ENCODE data around the gene RCCD1.
A peak's percentile ranks its signal among the peaks of the same experiment; 100 is the strongest.
"Not testable (repeated sequence)": the region's sequence is repeated elsewhere in the genome, so short reads cannot be mapped to it uniquely, and the experiment has no call there.

RCCD1 gene, protein sequence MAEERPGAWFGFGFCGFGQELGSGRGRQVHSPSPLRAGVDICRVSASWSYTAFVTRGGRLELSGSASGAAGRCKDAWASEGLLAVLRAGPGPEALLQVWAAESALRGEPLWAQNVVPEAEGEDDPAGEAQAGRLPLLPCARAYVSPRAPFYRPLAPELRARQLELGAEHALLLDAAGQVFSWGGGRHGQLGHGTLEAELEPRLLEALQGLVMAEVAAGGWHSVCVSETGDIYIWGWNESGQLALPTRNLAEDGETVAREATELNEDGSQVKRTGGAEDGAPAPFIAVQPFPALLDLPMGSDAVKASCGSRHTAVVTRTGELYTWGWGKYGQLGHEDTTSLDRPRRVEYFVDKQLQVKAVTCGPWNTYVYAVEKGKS

DNA sequence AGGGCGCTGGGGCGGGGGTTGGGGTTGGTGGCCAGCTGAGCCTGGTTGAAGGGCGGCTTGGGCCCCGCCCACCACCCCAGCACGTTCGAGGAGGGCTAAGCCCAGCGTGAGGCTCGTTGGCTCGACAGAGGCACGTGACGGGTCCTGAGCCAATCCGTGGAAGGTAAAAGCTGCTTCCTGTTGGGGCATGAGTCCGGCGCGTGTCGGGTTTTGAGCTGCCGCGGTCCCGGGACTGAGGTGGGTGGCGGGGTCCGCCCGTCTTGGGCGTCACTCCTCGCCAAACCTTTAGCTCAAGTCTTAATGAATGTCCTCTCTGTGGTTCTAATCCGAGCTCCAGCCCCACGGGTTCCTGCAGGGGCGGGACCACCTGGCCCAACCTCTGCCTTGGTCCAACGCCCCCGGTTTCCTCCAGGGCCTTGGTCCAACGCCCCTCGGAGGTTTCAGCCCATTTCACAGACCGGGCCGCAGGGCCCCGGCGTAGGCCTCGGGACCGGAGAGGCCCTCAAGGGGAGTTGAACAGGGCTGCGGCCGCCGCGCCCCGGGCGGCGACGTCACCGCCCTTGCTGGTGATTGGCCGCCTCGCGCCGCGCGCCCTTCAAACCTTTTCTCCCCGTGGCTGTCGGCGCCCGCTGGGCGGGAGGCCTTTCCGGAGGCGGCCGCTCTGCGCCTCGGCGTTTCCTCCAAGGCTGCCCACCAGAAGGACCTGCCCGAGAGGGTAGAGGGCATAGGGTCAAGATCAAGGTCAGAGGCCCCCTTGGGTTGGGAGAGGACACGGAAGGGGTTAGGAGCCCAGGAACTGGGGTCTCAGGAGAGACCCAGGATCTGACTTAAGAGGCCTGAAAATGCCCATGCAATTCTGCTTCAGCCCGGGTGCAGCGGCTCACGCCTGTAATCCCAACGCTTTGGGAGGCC is at the start of gene RCCD1:
RCCD1 (plus strand) TSS at position 173 of the 912 bp plus-strand sequence. CDS start 1,851 bp downstream, outside the sequence.
- DNase-seq: peak; percentile 96

DNA sequence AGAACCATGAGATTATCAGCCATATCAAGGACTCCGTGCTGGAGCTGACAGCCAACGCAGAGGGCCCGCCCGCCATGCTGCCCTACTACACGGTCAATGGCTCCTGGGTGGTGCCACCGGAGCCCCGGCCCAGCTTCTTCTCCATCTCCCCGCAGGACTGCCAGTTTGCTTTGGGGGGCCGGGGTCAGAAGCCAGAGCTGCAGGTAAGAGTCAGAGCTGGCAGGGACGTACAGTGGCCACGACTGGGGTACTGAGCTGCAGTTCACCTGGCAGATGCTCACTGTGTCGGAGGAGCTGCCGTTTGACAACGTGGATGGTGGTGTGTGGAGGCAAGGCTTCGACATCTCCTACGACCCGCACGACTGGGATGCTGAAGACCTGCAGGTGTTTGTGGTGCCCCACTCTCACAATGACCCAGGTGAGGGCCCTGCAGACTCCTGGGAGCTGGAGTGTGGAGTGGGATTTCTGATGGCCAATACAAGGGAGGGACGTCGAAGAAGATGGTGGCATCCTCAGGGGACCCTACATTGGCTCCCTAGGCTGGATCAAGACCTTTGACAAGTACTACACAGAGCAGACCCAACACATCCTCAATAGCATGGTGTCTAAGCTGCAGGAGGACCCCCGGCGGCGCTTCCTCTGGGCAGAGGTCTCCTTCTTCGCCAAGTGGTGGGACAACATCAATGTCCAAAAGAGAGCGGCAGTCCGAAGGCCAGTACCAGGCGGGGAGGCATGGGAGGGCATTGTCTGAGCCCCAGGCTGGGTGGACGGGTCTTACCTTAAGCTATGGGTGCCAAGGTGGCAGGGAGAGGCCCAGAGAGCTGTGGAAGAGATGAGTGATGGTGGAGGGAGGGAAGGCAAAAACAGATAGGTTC is 49.1 kb upstream of the RCCD1 start:
- no peak for DNase-seq

DNA sequence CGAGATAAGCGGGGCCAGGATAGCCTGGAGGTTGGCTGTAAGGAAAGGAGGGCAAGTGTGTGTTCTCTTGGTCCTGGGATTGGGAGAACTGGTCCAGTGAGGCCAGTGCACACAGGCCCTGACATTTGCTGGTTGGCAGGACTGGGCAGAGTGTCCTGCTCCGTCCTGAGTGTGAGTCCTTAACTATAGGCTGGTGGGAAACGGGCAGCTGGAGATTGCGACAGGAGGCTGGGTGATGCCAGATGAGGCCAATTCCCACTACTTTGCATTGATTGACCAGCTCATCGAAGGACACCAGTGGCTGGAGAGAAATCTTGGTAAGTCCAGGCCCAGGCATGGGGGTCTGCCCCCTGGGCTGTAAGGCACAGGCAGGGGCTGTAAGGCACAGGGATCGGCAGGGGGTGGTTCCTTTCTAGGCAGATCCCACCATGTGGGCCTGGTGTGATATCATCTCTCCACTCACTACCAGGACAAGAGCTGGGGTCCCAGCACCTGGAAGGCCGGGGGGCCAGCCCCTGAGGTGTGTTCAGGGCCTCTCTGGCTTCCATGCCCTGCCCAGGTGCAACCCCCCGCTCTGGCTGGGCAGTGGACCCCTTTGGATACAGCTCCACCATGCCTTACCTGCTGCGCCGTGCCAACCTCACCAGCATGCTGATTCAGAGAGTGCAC is 48.4 kb upstream of the RCCD1 start:
- DNase-seq: no peak

DNA sequence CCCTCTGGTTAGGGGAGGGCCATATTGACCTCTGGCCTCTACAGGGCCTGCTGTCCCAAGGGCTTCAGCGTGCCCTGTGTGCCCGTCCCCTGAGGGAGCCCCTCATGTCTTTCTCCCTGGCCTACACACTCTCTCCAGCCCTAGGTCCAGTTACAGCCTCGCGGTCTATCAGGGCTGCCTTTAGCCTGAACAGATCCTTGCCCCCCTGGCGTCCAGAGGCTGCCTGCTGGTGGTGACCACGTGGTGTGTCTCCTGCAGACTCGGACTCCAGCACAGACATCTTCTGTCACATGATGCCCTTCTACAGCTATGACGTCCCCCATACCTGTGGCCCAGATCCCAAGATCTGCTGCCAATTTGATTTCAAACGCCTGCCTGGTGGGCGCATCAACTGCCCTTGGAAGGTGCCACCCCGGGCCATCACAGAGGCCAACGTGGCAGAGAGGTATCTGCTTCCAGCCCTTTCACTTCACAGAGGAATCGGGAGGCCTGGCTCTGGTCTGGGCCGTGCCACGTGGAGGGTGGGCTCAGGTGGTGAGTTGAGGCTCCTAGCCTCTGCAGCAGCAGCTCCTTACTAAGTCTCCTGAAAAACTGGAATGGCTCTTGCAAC is 47.5 kb upstream of the RCCD1 start:
- DNase-seq: no peak

DNA sequence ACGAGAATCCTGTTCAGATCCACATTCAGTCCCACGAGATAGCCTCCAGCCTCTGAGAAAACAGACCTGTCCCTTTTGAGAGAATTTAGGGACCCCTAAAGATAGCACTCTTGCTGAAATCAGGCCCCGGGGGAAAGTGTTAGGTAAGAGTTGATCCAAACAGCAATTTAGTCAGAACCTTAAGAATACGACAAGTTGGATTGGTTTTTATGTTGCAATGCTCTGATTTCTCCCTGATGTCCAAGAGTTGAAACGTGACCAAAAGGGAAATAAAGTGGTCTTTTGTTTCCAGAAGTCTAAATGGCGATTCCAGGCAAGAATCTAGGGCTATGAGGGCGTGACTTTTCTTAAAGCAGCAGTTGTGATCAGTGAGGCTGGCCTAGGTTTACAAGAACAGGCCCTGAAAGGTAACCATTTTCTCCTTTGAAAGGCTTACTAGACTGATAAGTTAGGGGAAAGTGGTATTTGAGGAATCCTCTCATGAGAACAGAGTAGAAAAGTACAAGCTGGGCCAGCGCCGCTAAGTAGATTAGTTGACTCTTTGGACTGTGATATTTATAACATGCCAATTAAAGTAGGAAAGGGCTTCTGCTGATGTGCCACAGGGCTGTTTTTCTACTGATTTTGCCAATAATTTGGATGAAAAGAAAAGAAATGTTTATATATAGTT is 46.7 kb upstream of the RCCD1 start:
- no peak for DNase-seq

DNA sequence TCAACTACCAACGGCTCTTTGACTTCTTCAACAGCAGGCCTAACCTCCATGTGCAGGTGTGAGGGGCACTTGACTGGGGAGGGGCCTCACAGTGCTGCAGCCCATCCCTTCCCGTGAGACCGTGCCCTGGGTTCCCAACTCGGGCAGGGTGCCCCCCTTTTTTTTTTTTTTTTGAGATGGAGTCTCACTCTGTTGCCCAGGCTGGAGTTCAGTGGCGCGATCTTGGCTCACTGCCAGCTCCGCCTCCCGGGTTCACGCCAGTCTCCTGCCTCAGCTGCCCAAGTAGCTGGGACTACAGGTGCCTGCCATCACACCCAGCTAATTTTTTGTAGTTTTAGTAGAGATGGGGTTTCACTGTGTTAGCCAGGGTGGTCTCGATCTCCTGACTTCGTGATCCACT is 45.2 kb upstream of the RCCD1 start:
- not testable (repeated sequence) for DNase-seq

DNA sequence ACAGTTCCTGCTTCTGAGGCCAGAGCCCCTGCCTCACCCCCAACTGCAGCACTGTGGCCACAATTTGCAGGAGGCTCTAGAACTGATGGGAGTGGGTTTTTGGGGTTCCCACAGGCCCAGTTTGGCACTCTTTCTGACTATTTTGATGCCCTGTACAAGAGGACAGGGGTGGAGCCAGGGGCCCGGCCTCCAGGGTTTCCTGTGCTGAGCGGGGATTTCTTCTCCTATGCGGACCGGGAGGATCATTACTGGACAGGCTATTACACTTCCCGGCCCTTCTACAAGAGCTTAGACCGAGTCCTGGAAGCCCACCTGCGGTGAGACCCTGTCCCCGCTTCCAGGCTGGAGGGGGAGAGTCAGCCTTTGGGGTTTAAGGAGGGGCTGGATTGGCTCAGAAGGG is 44.7 kb upstream of the RCCD1 start:
- DNase-seq: no peak

DNA sequence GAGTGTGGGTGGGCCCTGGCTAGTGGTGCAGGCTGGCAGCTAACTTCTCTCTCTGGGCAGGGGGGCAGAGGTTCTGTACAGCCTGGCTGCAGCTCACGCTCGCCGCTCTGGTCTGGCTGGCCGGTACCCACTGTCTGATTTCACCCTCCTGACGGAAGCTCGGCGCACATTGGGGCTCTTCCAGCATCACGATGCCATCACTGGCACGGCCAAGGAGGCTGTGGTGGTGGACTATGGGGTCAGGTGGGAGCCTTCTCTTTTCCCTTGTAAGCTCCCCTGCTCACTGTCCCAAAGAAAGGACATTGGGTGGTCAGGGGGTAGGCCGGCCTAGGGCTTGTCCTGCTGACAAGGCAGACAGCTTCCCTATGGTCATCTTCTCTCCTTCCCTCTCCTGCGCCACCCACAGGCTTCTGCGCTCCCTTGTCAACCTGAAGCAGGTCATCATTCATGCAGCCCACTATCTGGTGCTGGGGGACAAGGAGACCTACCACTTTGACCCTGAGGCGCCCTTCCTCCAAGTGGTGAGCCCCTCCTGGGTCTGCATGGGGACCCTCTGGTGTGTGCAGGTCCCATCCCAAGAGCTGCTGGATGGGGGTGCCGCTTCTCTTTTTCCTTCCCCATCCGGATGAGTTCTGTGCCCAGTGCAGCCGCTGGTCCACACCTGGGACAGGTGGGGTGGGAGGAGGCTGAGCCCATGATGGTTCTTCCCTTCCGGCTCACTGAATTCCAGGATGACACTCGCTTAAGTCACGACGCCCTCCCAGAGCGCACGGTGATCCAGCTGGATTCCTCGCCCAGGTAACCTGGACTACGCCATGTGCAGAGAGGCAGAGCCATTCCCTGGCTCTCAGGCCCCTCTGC is 44.0 kb upstream of the RCCD1 start:
- DNase-seq: no peak

DNA sequence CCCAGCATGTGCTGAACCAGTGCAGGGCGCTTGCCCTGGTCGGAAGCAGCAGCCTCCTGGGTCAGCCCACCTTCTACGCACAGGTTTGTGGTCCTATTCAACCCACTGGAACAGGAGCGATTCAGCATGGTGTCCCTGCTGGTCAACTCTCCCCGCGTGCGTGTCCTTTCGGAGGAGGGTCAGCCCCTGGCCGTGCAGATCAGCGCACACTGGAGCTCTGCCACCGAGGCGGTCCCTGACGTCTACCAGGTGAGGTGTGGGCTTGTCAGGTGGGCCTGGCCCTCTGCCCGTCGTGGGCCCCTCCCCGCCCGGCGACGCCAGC is 43.4 kb upstream of the RCCD1 start:
- DNase-seq: no peak

DNA sequence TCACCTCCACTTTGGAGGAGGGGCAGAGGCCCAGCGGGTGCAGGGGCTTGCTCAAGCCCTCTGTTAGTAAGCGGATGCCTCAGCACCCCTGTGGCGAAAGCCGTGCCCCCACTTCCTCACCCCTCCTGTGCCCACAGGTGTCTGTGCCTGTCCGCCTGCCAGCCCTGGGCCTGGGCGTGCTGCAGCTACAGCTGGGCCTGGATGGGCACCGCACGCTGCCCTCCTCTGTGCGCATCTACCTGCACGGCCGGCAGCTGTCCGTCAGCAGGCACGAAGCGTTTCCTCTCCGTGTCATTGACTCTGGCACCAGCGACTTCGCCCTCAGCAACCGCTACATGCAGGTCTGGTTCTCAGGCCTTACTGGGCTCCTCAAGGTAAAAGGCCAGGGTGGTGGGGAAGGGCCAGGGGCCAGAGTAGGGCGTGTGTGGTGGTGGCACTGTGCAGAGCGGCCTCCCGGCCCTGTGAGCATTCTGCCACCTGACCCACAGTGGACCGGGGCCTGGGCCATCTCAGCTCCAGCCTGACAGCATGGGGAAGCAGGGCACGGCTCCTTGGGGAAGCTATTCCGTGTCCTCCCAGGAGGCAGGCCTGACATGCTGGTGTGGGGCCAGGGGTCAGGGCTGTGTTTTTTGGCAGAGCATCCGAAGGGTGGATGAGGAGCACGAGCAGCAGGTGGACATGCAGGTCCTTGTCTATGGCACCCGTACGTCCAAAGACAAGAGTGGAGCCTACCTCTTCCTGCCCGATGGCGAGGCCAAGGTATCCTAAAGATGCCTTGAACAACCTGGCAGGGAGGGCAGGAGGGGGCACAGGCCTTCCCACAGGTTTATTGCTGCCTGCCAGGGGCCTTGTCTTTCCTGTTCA is 42.5 kb upstream of the RCCD1 start:
- DNase-seq: no peak

DNA sequence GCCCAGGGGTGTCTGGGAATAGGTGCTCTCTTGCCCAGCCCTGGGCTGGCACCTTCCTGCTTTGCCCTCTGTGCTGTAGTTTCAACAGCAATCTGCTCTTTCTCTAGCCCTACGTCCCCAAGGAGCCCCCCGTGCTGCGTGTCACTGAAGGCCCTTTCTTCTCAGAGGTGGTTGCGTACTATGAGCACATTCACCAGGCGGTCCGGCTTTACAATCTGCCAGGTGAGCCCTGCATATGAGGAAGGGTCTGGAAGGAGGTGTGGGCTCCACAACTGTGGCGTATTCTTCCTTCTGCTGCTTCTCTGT is 42.0 kb upstream of the RCCD1 start:
- no peak for DNase-seq

DNA sequence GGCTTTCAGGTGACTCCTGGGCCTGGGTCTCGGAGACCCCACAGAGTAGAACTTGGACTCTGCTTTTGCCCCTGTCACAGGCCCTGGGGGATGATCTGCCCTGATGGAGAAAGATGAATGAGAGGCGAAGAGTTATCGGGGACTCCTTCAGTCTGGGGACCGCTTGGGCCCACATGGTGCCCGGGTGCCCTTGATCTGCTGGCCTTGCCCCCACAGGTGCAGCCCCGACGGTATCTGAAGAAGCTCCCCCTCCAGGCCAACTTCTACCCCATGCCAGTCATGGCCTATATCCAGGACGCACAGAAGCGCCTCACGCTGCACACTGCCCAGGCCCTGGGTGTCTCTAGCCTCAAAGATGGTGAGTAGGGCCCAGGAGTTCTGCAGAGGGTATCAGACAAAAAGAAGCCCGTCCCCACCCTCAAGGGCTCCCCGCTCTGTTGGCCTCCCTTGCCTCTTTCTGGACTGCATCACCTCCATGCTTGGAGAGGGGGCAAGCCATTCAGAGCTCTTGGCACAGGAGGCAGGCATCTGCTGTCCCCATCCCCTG is 41.2 kb upstream of the RCCD1 start:
- no peak for DNase-seq

DNA sequence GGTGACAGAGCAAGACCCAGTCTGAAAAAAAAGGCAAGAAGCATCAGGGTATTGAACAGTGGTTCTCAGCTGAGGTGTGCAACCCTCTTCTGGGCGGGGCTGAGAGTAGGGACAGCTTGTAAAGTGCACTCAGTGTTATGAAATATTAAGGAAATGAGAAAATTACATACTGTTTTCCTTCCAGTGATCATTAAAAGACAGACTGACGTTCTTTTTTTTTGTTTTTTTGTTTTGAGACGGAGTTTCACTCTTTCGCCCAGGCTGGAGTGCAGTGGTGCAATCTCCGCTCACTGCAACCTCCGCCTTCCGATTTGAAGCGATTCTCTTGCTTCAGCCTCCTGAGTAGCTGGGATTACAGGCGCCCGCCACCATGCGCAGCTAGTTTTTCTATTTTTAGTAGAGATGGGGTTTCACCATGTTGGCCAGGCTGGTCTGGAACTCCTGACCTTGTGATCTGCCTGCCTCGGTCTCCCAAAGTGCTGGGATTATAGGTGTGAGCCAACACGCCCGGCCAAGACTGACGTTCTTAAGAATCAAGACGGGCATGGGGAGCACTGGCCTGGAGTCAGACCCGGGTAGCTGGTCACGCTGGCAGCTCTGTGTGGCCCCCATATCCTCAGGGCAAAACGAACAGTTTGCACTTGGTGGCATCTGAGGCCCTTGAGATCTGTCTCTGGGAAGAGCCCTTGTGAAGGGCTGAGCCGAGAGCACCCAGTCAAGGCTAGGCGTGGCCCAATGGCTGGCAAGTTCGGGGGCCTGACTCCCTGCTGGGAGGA is 40.2 kb upstream of the RCCD1 start:
- DNase-seq: no peak

DNA sequence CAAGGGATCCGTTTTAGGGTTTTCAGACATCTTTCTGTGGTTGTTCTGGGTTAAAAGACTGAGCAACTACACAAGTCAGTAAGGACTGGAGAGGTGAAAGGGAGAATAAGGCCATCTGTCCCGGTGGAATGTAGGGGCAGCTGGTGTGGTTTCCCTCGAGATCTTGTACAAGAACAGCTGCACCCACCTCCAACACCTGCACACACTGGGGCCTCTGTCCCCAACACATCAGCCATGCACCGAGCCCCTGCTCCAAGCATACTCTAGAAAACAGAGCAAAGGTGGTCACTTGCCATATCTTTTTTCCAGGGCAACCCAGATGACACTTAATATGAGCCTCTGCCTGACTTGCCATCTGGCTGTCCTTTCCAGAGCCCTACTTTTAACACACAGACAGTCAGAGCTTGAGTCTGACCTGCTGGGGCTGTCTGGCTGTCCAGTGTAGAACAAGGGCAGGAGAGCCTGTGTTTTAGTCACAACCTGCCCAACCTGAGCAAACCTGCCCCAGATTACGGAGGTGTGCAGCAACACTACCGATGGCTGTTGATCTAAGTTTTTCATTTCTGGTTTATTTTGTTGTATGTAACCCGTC is 39.4 kb upstream of the RCCD1 start:
- no peak for DNase-seq

DNA sequence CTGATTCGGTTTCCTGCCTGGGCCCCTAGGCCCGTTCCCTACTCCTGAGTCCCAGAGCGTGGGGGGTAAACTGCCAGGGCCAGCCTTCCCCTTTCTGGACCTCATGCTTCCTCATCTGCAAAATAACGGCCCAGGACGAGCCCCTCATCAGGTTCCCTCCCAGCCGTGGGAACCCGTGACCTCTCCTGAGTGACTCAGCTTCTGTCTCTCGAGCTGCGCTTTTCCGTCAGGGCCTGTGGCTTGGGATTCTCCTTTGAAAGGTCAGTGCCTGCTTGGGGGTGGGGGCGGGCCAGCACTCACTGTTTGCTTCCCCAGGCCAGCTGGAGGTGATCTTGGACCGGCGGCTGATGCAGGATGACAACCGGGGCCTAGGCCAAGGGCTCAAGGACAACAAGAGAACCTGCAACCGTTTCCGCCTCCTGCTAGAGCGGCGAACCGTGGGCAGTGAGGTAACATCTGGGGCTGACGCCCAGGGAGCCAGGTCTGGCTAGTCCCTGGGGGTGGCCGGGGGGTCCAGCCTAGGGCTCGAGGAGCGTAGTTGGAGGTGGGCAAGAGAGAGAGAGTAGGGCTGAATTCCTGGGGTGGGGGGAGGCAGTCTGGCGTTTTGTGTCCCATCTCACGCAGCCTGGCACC is 38.8 kb upstream of the RCCD1 start:
- peak; percentile 40 for DNase-seq

DNA sequence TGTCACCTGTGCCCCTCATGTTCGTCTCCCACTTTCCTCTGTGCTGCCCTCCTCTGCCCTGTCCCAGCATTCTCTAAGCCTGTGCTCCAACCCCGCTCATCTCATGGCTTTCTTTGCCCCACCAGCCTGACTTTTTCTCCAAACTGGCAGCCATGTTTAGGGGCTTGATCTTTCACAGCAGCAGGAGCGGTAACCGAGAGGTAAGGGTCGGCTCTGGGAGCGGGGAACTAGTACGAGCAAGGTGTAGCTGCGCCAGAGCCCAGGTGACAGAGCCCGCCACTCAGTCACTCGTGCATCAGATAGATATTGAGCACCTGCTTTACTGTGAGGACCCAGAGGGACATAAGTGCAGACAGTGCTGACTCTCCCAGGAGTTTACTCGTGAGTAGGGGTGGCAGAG is 38.2 kb upstream of the RCCD1 start:
- no peak for DNase-seq

DNA sequence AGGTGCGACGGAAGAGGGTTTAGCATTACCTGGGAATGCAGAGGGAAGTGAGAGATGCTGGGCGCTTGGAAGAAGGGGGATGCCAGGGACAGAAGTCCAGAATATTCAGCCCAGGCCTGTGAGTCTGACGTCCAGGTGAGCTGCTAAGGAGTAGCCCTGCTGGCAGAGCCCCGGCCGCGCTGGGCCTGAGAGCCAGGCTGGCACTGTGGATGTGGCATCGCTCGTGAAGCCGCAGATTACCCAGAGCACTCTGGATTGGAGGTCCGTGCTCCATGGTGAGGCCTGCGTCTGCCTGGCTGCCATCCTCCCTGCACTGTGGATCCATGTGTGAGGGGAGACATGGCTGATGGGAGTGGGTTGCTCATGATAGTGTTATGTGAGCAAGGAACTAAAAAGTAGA is 37.1 kb upstream of the RCCD1 start:
- DNase-seq: no peak

All from eye (tissue), 1 donor.